ENCODE results near the gene OTOGL. TPM values are rescaled to one million over a fixed set of nuclear protein-coding genes. Genes with fewer than 3 reads are reported as not detected.

OTOGL gene
- total RNA-seq, 1 donor from 2014 or later, result not detected

DNA sequence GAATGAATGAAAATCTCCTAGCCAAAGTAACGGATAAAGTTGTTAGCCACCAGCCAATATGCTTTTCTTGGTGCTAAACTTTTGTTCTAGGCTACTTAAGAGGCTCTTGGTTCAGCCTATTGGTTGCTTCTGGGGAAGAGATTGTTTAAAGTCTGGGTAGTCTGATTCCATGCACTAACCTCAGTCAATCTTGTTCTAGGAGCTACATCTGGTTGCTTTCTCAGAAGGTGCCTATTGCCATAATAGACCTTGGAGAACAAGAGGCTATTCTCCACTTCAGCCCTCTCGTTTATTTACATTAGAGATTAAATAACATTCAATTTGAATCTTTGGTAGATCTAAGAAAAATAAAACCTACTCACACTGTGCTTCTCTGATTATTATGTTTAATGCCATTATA lies 40.8 kb upstream of the OTOGL start:
- ChIA-PET CTCF (no interaction called here), POLR2A (no interaction called here)
- Mint-ChIP-seq H3K27me3 (no peaks in the 10 kb centered on the region), H3K4me3 (no peak overlapping the region), H3K9me3 (no peaks in the 10 kb centered on the region), H3K27ac (no peak overlapping the region), H3K4me1 (no peaks in the 10 kb centered on the region), H3K36me3 (ENCODE audit: low read depth) (no peaks in the 10 kb centered on the region)
- TF ChIP-seq, protein P1, sequence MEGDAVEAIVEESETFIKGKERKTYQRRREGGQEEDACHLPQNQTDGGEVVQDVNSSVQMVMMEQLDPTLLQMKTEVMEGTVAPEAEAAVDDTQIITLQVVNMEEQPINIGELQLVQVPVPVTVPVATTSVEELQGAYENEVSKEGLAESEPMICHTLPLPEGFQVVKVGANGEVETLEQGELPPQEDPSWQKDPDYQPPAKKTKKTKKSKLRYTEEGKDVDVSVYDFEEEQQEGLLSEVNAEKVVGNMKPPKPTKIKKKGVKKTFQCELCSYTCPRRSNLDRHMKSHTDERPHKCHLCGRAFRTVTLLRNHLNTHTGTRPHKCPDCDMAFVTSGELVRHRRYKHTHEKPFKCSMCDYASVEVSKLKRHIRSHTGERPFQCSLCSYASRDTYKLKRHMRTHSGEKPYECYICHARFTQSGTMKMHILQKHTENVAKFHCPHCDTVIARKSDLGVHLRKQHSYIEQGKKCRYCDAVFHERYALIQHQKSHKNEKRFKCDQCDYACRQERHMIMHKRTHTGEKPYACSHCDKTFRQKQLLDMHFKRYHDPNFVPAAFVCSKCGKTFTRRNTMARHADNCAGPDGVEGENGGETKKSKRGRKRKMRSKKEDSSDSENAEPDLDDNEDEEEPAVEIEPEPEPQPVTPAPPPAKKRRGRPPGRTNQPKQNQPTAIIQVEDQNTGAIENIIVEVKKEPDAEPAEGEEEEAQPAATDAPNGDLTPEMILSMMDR (IDR thresholded peaks at IDR 0.05), result no peak
- DNase-seq (no peak), ATAC-seq (ENCODE audit: low read depth) (no peak)
- intact Hi-C loops (cut with micrococcal nuclease), result no loop called here

DNA sequence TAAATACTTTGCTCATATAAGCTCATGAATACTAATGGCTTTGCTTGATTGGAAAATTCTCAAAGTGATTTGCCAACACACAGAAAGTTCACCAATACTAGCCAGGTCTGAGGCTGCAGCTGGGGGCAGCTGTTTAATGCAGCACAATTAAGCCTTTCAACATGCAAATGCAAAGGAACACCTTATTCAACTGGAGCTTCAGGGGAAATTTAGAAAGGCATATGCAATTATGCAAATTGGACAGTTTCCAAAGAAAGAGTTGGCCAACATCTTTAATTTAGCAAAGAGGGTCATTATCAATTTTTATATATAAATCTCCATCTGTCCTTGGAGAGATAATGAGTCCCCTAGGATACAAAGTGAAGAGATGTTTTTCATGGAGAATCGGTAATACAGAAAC lies 40.2 kb upstream of the OTOGL start:
- DNase-seq (no peak), ATAC-seq (ENCODE audit: low read depth) (no peak)
- ChIA-PET CTCF (no interaction called here), POLR2A (no interaction called here)
- Mint-ChIP-seq H3K27me3 (no peaks in the 10 kb centered on the region), H3K9me3 (no peaks in the 10 kb centered on the region), H3K4me3 (no peak overlapping the region), H3K4me1 (no peaks in the 10 kb centered on the region), H3K27ac (no peak overlapping the region), H3K36me3 (ENCODE audit: low read depth) (no peaks in the 10 kb centered on the region)
- intact Hi-C loops (cut with micrococcal nuclease), result no loop called here
- TF ChIP-seq, protein P1 (IDR thresholded peaks at IDR 0.05), result no peak

DNA sequence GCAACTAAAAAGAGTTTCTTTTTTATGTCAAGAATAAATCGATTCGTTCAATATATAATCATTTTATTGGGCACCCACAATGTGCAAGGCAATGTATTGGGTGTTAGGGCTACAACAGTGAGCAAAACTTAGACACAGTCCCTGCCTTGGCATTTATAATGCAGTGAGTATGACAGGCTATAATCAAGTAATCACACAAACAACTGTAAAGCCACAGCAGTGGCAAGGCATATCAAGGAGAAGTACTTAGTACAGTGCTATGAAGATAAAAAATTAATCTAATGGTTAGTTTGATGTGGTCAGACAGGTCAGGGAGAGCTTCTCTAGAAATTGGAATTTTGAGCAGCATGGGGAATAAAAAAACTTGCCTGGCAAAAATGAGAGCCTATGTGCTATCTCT lies 39.5 kb upstream of the OTOGL start:
- ATAC-seq (ENCODE audit: low read depth) (no peak), DNase-seq (no peak)
- Mint-ChIP-seq H3K27me3 (no peaks in the 10 kb centered on the region), H3K27ac (no peak overlapping the region), H3K4me1 (no peaks in the 10 kb centered on the region), H3K9me3 (no peaks in the 10 kb centered on the region), H3K4me3 (no peak overlapping the region), H3K36me3 (ENCODE audit: low read depth) (no peaks in the 10 kb centered on the region)
- POLR2A ChIA-PET, result no interaction called here
- CTCF ChIA-PET, result no interaction called here
- intact Hi-C loops (cut with micrococcal nuclease), result no loop called here
- TF ChIP-seq, protein P1 (IDR thresholded peaks at IDR 0.05), result no peak

DNA sequence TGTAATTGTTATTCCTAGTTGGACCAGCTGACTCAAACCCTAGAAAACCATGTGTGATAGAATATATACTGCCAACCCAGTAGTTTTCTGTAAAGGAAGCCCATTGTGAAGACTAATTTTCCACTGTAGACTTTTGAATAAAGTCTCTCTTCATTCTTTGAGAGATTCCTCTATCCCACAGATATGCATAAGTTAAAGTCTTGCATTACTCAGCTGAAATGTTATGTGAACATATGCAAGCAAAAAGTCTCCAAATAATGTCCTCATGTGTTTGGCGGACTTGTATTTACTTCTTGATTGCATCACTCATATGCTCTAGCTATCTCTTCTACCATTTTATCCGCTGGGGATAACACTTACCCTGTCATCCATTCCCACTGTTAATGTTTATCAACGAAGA lies 35.1 kb upstream of the OTOGL start:
- Mint-ChIP-seq H3K36me3 (ENCODE audit: low read depth) (no peaks in the 10 kb centered on the region), H3K4me3 (no peak overlapping the region), H3K27ac (no peak overlapping the region), H3K9me3 (no peaks in the 10 kb centered on the region), H3K4me1 (no peaks in the 10 kb centered on the region), H3K27me3 (peaks cover 2% of the 10 kb centered on the region)
- ChIA-PET CTCF (no interaction called here), POLR2A (no interaction called here)
- DNase-seq, result no peak
- ATAC-seq (ENCODE audit: low read depth), result no peak
- intact Hi-C loops (cut with micrococcal nuclease), result no loop called here
- TF ChIP-seq, protein P1 (IDR thresholded peaks at IDR 0.05), result no peak

DNA sequence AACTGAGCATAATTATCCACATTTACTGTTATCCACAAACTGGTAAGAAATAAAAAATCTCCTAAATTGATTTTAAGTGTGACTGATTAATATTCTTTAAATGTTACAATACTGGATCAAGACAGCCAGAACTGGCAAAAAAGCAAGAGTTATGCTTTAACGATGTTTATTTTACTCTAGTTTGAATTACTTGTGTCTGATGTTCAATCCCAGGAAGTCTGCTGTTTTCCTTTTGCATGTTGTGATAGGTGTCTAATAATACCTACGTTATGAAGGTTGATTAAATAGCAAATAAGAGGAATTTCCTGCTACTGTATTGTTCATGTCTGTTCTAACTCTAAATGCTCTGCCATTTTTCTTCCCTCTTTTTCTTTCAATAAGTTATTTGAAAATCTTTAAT lies 34.4 kb upstream of the OTOGL start:
- POLR2A ChIA-PET, result no interaction called here
- DNase-seq, result no peak
- H3K4me3 Mint-ChIP-seq, result no peak overlapping the region
- no peaks in the 10 kb centered on the region for H3K9me3 Mint-ChIP-seq
- H3K27me3 Mint-ChIP-seq, result peaks cover 2% of the 10 kb centered on the region
- no peak for ATAC-seq (ENCODE audit: low read depth)
- TF ChIP-seq, protein P1 (IDR thresholded peaks at IDR 0.05), result no peak
- intact Hi-C loops (cut with micrococcal nuclease), result no loop called here
- CTCF ChIA-PET, result no interaction called here
- no peaks in the 10 kb centered on the region for H3K36me3 Mint-ChIP-seq (ENCODE audit: low read depth)
- H3K4me1 Mint-ChIP-seq, result no peaks in the 10 kb centered on the region
- H3K27ac Mint-ChIP-seq, result no peak overlapping the region

Measured in activated B cell treated with CpG ODN at 0.5 μM for 24 hours (primary cell).